Panc1 (cell line): ENCODE data around the gene ALOX15B. TPM values are rescaled to one million over a fixed set of nuclear protein-coding genes. Genes with fewer than 3 reads are reported as not detected.

Source experiments
- ATAC-seq: fragments of 200-7000 bp; cut with Tn5 transposase; 2 replicates; pipeline ENCODE4 v1.9.1; 2020; ENCODE audit warnings: mild to moderate bottlenecking, moderate library complexity
- BruUV-seq: library from RNA; stranded (reverse); fragments of 400-500 nt; replicated peaks from 2 replicates; lab custom pipeline; 2021; lab: Mats Ljungman, UMichigan
- CTCF ChIA-PET: fragments of 300-600 bp; sonication (Branson Sonifier 250); formaldehyde crosslinking; loops from one replicate; lab custom pipeline; 2022; ENCODE audit warnings: antibody characterized with exemption; lab: Charles Lee
- POLR2A ChIA-PET: fragments of 300-600 bp; sonication (Branson Sonifier 250); formaldehyde crosslinking; loops from one replicate; lab custom pipeline; 2022; ENCODE audit warnings: antibody characterized with exemption; lab: Charles Lee
- DNase-seq: peaks from one replicate; pipeline ENCODE4 v3.0.0-alpha.2; 2010; ENCODE audit warnings: low read depth, low spot score
- H3K27ac ChIP-seq: 2 replicates; pipeline ENCODE4 v1.5.1; 2011; ENCODE audit warnings: mild to moderate bottlenecking, low read length, inconsistent platforms
- H3K27me3 ChIP-seq: fragments of 200-500 bp; sonication (Bioruptor generic); 2 replicates; pipeline ENCODE4 v1.6.0; 2014; ENCODE audit warnings: low read length, inconsistent platforms; ENCODE audit not compliant: control insufficient read depth, insufficient read depth
- H3K36me3 ChIP-seq: fragments of 200-500 bp; sonication (Bioruptor generic); 2 replicates; pipeline ENCODE4 v1.5.1; 2014; ENCODE audit warnings: inconsistent platforms, mild to moderate bottlenecking, low read length, moderate library complexity; ENCODE audit not compliant: control insufficient read depth, insufficient read depth
- H3K4me1 ChIP-seq: 2 replicates; pipeline ENCODE4 v1.5.1; 2011; ENCODE audit warnings: inconsistent platforms, mild to moderate bottlenecking, low read length, moderate library complexity; ENCODE audit not compliant: control insufficient read depth, insufficient read depth
- H3K4me3 ChIP-seq, 2 experiments: 2 replicates each; pipeline ENCODE4 v1.5.1; 2011 to 2012; ENCODE audit warnings: low read depth in 2 of 2, low read length in 2 of 2, mild to moderate bottlenecking in 2 of 2, inconsistent platforms in 1 of 2, moderate library complexity in 1 of 2
- H3K9me3 ChIP-seq: fragments of 200-500 bp; sonication (Bioruptor generic); 2 replicates; pipeline ENCODE4 v1.5.1; 2014; ENCODE audit warnings: low read depth, mild to moderate bottlenecking, inconsistent platforms, low read length, moderate library complexity; ENCODE audit not compliant: control insufficient read depth, insufficient read depth
- POLR2AphosphoS5 ChIP-seq: IDR thresholded peaks from 2 replicates; pipeline ENCODE4 v1.6.1; 2012; ENCODE audit warnings: mild to moderate bottlenecking, low read depth, low read length, moderate library complexity
- SIN3A ChIP-seq: IDR thresholded peaks from 2 replicates; pipeline ENCODE4 v1.6.1; 2012; ENCODE audit warnings: low read depth, mild to moderate bottlenecking, low read length, moderate library complexity, borderline replicate concordance; ENCODE audit not compliant: insufficient read depth
- TCF7L2 ChIP-seq: IDR thresholded peaks from 2 replicates; pipeline ENCODE4 v1.6.1; 2011; ENCODE audit warnings: mild to moderate bottlenecking, low read depth, low read length, inconsistent platforms
- in situ Hi-C: cut with HindIII; loops from 2 replicates; pipeline ENCODE4 v1.10.0; 2016; ENCODE audit warnings: low sequenced_read_pairs, low pct_unique_long_range_greater_than_20kb
- intact Hi-C: fragments of 100-400 bp; cut with micrococcal nuclease; formaldehyde crosslinking; loops from one replicate; pipeline ENCODE4 v1.10.0; 2022; ENCODE audit not compliant: unreplicated experiment
- total RNA-seq: library from RNA; stranded (reverse); gene quantifications from one replicate; pipeline ENCODE4 v1.2.1, GENCODE V29; 2021; ENCODE audit not compliant: unreplicated experiment
- TF ChIP-seq, protein P1 (sequence below): fragments of 450-650 bp; IDR thresholded peaks from 2 replicates; pipeline ENCODE4 v1.5.1; 2017; ENCODE audit warnings: mild to moderate bottlenecking
- TF ChIP-seq, protein P2 (sequence below), 2 experiments: IDR thresholded peaks; 2 replicates each; pipeline ENCODE4 v1.6.1; 2011 to 2012; ENCODE audit warnings: low read depth in 2 of 2, control low read depth in 1 of 2, low read length in 1 of 2, mild to moderate bottlenecking in 1 of 2, moderate library complexity in 1 of 2; ENCODE audit not compliant: insufficient read depth in 1 of 2

The ALOX15B gene
- total RNA-seq, 1 experiment from 2014 or later, result not detected

DNA sequence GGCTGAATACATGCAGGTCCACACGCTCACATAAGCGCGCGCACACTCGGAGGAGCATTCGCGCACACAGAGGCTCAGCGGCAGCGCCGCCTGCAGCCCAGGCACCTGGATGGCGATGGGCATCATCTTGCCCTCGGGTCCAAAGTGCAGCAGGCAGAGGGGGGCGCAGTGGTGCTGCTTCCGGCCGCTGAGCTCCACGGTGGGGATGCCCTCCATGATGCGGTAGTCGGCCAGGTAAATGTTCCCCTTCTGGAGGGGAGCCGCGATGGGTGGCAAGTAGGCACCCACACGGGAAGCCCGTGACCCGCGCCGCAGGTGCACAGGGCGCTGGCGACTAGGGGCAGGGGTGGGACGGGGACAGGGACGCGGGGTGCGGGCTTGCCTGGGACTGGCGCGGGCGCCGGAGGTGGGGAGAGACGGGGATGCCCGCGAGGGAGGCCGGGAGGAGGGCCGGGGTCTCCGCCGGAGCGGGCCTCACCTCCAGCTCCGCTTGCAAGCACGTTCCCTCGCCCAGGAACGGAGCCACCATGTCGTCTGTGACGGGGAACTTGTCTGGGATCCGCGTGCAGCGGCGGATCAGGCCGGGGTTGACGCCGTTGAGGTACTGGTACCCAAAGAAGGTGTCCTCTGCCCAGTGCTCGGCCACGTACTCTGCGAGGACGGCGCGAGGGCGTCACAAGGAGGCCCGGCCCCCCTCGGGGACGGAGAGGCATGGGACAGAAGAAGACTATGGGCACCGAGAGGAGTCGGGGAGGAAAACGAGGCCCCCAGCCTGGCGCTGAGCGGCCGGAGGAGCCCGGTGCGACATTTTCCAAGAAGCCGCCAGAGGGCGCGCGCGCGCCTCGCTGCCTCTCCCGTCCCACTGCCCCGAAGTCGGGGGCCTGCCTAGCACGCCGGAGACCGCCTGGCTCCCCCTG is 40.7 kb downstream of the ALOX15B start:
- POLR2A ChIA-PET, result interaction anchor here (0.6 kb wide), 1 partner anchor 171 kb away, joined by 3 read pairs; no protein-coding TSS in a partner anchor
- DNase-seq, result no peak
- Histone ChIP-seq H3K4me1 (peaks cover 5% of the 10 kb centered on the region; the same call in 1 of the 2 replicates), H3K27ac (no peak overlapping the region), H3K36me3 (no peaks in the 10 kb centered on the region), H3K9me3 (no peaks in the 10 kb centered on the region), H3K4me3 (peak overlapping the region; percentile 39 to 60), H3K27me3 (no peaks in the 10 kb centered on the region)
- no TSS peak for BruUV-seq
- TF ChIP-seq TCF7L2, result no peak
- TF ChIP-seq, protein P1, sequence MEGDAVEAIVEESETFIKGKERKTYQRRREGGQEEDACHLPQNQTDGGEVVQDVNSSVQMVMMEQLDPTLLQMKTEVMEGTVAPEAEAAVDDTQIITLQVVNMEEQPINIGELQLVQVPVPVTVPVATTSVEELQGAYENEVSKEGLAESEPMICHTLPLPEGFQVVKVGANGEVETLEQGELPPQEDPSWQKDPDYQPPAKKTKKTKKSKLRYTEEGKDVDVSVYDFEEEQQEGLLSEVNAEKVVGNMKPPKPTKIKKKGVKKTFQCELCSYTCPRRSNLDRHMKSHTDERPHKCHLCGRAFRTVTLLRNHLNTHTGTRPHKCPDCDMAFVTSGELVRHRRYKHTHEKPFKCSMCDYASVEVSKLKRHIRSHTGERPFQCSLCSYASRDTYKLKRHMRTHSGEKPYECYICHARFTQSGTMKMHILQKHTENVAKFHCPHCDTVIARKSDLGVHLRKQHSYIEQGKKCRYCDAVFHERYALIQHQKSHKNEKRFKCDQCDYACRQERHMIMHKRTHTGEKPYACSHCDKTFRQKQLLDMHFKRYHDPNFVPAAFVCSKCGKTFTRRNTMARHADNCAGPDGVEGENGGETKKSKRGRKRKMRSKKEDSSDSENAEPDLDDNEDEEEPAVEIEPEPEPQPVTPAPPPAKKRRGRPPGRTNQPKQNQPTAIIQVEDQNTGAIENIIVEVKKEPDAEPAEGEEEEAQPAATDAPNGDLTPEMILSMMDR, result peak; percentile 94
- in situ Hi-C loops (no loop called here), intact Hi-C loops (loop anchor here (5.0 kb wide), 1 partner anchor 38 kb away; the partner anchor contains the start of gene ALOXE3)
- CTCF ChIA-PET, result no interaction called here
- peak; percentile 94 for ATAC-seq

DNA sequence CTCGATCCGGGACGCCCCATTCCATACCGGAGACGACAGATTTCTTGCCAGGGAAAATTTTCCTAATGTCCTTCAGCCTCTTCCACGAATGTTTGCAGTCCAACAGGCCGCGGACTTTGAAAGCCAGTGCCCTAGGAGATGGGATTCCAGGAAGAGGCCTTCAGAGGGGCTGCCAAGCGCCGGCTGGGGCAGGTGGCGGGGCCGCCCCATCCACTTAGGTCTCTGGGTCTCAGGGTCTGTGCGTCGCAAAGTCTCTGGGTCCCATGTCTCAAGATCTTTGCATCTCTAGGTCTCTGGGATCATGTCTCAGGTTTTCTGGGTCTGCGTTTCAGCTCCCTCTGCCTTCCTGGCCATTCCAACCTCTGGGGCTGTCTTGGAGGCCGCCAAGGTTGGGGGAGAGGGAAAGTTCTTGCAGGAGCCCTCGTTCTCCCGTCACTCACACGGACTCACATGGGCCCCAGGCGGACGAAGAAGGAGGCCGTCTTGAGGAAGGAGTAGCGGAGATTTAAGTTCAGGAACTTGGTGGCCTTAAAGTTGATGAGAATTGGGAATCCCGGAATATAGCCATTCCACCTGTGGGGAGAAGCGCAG is 41.4 kb downstream of the ALOX15B start:
- in situ Hi-C loops, result no loop called here
- DNase-seq, result no peak
- Histone ChIP-seq H3K9me3 (no peaks in the 10 kb centered on the region), H3K36me3 (no peaks in the 10 kb centered on the region), H3K27me3 (no peaks in the 10 kb centered on the region), H3K27ac (no peak overlapping the region), H3K4me3 (peak overlapping the region; percentile 39 to 60), H3K4me1 (peaks cover 5% of the 10 kb centered on the region; the same call in 1 of the 2 replicates)
- BruUV-seq, result no TSS peak
- intact Hi-C loops, result loop anchor here (5.0 kb wide), 1 partner anchor 37 kb away; the partner anchor contains the start of gene ALOXE3
- POLR2A ChIA-PET, result no interaction called here
- no peak for TF ChIP-seq POLR2AphosphoS5
- TF ChIP-seq, protein P1, result peak; percentile 61; the same call in 1 of the 2 replicates
- CTCF ChIA-PET, result no interaction called here
- ATAC-seq, result peak; percentile 47

DNA sequence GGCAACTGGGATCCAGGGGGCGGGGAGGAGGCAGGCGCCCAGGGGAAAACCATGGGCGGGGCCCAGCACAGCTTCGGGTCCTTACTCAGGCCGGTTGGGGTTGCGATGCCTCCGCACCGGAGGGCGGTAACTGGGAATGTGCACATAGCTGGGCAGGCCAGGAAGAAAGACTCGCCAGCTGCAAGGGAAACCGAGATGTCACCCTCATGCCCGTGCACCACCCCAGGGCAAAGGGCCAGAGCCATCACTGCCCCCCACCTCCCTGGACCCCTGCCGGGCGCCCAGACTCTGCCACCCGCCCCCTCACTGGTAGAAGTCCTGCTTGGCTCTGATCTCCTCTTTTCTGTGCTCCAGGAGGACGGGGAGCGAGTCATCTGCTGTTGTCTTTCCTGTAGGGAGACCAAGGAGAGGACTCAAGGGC is 42.0 kb downstream of the ALOX15B start:
- Histone ChIP-seq H3K36me3 (no peaks in the 10 kb centered on the region), H3K27me3 (no peaks in the 10 kb centered on the region), H3K27ac (no peak overlapping the region), H3K9me3 (no peaks in the 10 kb centered on the region), H3K4me1 (peaks cover 5% of the 10 kb centered on the region; the same call in 1 of the 2 replicates), H3K4me3 (no peak overlapping the region)
- no peak for TF ChIP-seq TCF7L2
- TF ChIP-seq, protein P2, sequence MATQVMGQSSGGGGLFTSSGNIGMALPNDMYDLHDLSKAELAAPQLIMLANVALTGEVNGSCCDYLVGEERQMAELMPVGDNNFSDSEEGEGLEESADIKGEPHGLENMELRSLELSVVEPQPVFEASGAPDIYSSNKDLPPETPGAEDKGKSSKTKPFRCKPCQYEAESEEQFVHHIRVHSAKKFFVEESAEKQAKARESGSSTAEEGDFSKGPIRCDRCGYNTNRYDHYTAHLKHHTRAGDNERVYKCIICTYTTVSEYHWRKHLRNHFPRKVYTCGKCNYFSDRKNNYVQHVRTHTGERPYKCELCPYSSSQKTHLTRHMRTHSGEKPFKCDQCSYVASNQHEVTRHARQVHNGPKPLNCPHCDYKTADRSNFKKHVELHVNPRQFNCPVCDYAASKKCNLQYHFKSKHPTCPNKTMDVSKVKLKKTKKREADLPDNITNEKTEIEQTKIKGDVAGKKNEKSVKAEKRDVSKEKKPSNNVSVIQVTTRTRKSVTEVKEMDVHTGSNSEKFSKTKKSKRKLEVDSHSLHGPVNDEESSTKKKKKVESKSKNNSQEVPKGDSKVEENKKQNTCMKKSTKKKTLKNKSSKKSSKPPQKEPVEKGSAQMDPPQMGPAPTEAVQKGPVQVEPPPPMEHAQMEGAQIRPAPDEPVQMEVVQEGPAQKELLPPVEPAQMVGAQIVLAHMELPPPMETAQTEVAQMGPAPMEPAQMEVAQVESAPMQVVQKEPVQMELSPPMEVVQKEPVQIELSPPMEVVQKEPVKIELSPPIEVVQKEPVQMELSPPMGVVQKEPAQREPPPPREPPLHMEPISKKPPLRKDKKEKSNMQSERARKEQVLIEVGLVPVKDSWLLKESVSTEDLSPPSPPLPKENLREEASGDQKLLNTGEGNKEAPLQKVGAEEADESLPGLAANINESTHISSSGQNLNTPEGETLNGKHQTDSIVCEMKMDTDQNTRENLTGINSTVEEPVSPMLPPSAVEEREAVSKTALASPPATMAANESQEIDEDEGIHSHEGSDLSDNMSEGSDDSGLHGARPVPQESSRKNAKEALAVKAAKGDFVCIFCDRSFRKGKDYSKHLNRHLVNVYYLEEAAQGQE (IDR thresholded peaks at IDR 0.05; ENCODE audit: insufficient read depth in 1 of 2, low read depth in 2 of 2, low read length in 1 of 2), result no peak
- no peak for TF ChIP-seq POLR2AphosphoS5
- TF ChIP-seq, protein P1, result no peak
- TF ChIP-seq SIN3A, result no peak
- ATAC-seq, result no peak
- intact Hi-C loops, result loop anchor here (5.0 kb wide), 1 partner anchor 36 kb away; the partner anchor contains the start of gene ALOXE3
- in situ Hi-C loops, result no loop called here
- BruUV-seq, result no TSS peak
- CTCF ChIA-PET, result no interaction called here
- DNase-seq, result no peak
- POLR2A ChIA-PET, result no interaction called here
